HG03159 (cell line): ENCODE data around the gene TMEM109.
A peak's percentile ranks its signal among the peaks of the same experiment; 100 is the strongest.
"Not testable (repeated sequence)": the region's sequence is repeated elsewhere in the genome, so short reads cannot be mapped to it uniquely, and the experiment has no call there.

Experiments
- ATAC-seq: cut with Tn5 transposase; IDR thresholded peaks from one replicate; pipeline ENCODE4 v1.9.1; 2021; ENCODE audit warnings: mild to moderate bottlenecking, moderate library complexity; ENCODE audit not compliant: unreplicated experiment

The TMEM109 gene

GRCh38 chr11:60909680-60910280 lies 4.2 kb upstream of the TMEM109 start:
- ATAC-seq = not testable (repeated sequence)

- peak; percentile 31 for ATAC-seq
These were observed 3.7 kb upstream of the TMEM109 start for GRCh38 chr11:60910281-60910687.

GRCh38 chr11:60910711-60911380 lies 3.1 kb upstream of the TMEM109 start:
- ATAC-seq = no peak

- ATAC-seq = no peak
These were observed 1.6 kb upstream of the TMEM109 start for GRCh38 chr11:60912223-60912850.

- no peak for ATAC-seq
These were observed 968 bp upstream of the TMEM109 start for GRCh38 chr11:60912851-60913528.

GRCh38 chr11:60914633-60915247 lies 782 bp downstream of the TMEM109 start:
- peak; percentile 0 for ATAC-seq

- ATAC-seq = peak; percentile 51
These were observed 1.4 kb downstream of the TMEM109 start for GRCh38 chr11:60915248-60915914.

- no peak for ATAC-seq
These were observed 2.8 kb downstream of the TMEM109 start for GRCh38 chr11:60916669-60917206.

- ATAC-seq = no peak
These were observed 3.3 kb downstream of the TMEM109 start for GRCh38 chr11:60917267-60917666.

GRCh38 chr11:60918251-60918938 lies 4.4 kb downstream of the TMEM109 start:
- ATAC-seq = no peak

- ATAC-seq = no peak
These were observed 4.9 kb downstream of the TMEM109 start for GRCh38 chr11:60918939-60919265.

GRCh38 chr11:60919320-60919719 lies 5.4 kb downstream of the TMEM109 start:
- no peak for ATAC-seq

- ATAC-seq = no peak
These were observed 6.0 kb downstream of the TMEM109 start for GRCh38 chr11:60919956-60920355.

GRCh38 chr11:60921259-60921658 lies 7.3 kb downstream of the TMEM109 start:
- no peak for ATAC-seq

- no peak for ATAC-seq
These were observed 7.9 kb downstream of the TMEM109 start for GRCh38 chr11:60921777-60922335.

GRCh38 chr11:60922906-60923305 lies 8.9 kb downstream of the TMEM109 start:
- ATAC-seq = no peak

- no peak for ATAC-seq
These were observed 9.4 kb downstream of the TMEM109 start for GRCh38 chr11:60923326-60923725.

GRCh38 chr11:60923800-60924109 lies 9.8 kb downstream of the TMEM109 start:
- no peak for ATAC-seq

GRCh38 chr11:60924110-60924905 lies 10.3 kb downstream of the TMEM109 start, which contains the start of gene TMEM132A:
Gene TMEM132A (plus strand): TSS chr11:60924460. CDS start chr11:60924634, 174 bp downstream.
- ATAC-seq = no peak
